NCI-H2107 (cell line): ENCODE data around the gene APOM.

Experiments used
- DNase-seq: peaks from one replicate; lab custom pipeline; 2025; lab: John Stamatoyannopoulos, UW

The APOM gene

GRCh38 chr6:31707701-31708100, 52.0 kb downstream of the APOM start:
- DNase-seq, result no peak
